NCI-H1436 treated with DMSO at 0.1 percent for 48 hours (cell line): ENCODE data around the gene ARMC5.
"Not testable (repeated sequence)": the region's sequence is repeated elsewhere in the genome, so short reads cannot be mapped to it uniquely, and the experiment has no call there.

Experiments
- DNase-seq: peaks from one replicate; lab custom pipeline; 2025; lab: John Stamatoyannopoulos, UW

Gene ARMC5

GRCh38 chr16:31458844-31459686 is at the start of gene ARMC5:
TSS of gene ARMC5 (plus strand) at chr16:31459501. CDS start at chr16:31459525, 24 bp downstream.
- DNase-seq, result peak; percentile 81

- no peak for DNase-seq
Measured at GRCh38 chr16:31410082-31410481, 49.2 kb upstream of the ARMC5 start.

GRCh38 chr16:31411024-31411844 is 48.1 kb upstream of the ARMC5 start:
- DNase-seq, result no peak

GRCh38 chr16:31412750-31413149 is 46.6 kb upstream of the ARMC5 start:
- no peak for DNase-seq

GRCh38 chr16:31413381-31413780 is 45.9 kb upstream of the ARMC5 start:
- DNase-seq, result no peak

GRCh38 chr16:31413943-31414342 is 45.4 kb upstream of the ARMC5 start:
- DNase-seq, result no peak

- no peak for DNase-seq
Measured at GRCh38 chr16:31414706-31415105, 44.6 kb upstream of the ARMC5 start.

- no peak for DNase-seq
Measured at GRCh38 chr16:31416371-31416770, 42.9 kb upstream of the ARMC5 start.

GRCh38 chr16:31417036-31417435 is 42.3 kb upstream of the ARMC5 start:
- not testable (repeated sequence) for DNase-seq

- no peak for DNase-seq
Measured at GRCh38 chr16:31417916-31418315, 41.4 kb upstream of the ARMC5 start.

GRCh38 chr16:31420037-31420436 is 39.3 kb upstream of the ARMC5 start:
- no peak for DNase-seq

- no peak for DNase-seq
Measured at GRCh38 chr16:31421587-31421986, 37.7 kb upstream of the ARMC5 start.

- DNase-seq, result no peak
Measured at GRCh38 chr16:31423241-31423640, 36.1 kb upstream of the ARMC5 start.

GRCh38 chr16:31423801-31424200 is 35.5 kb upstream of the ARMC5 start:
- DNase-seq, result no peak

- no peak for DNase-seq
Measured at GRCh38 chr16:31427441-31428278, 31.6 kb upstream of the ARMC5 start.

- DNase-seq, result no peak
Measured at GRCh38 chr16:31428279-31428597, 31.1 kb upstream of the ARMC5 start, which contains the start of gene COX6A2. TSS of gene COX6A2 (minus strand) at chr16:31428360. CDS start at chr16:31428325, 35 bp downstream.

- no peak for DNase-seq
Measured at GRCh38 chr16:31428638-31429247, 30.6 kb upstream of the ARMC5 start.

GRCh38 chr16:31429314-31429713 is 30.0 kb upstream of the ARMC5 start:
- DNase-seq, result no peak

- no peak for DNase-seq
Measured at GRCh38 chr16:31429796-31430195, 29.5 kb upstream of the ARMC5 start.

- DNase-seq, result no peak
Measured at GRCh38 chr16:31430380-31431052, 28.8 kb upstream of the ARMC5 start.
